CD14-positive monocyte (primary cell): ENCODE data around the gene PDS5B. TPM values are rescaled to one million over a fixed set of nuclear protein-coding genes. Genes with fewer than 3 reads are reported as not detected.
"Not testable (repeated sequence)": the region's sequence is repeated elsewhere in the genome, so short reads cannot be mapped to it uniquely, and the experiment has no call there.

Experiments
- DNase-seq, 3 donors: peaks; one replicate each; pipeline ENCODE4 v3.0.0-alpha.2; 2011 to 2022
- H2AFZ ChIP-seq: 2 replicates; pipeline ENCODE4 v1.6.0; 2012; ENCODE audit warnings: mild to moderate bottlenecking, low read depth, low read length, inconsistent platforms; ENCODE audit not compliant: insufficient read depth, poor library complexity, severe bottlenecking
- H3K27ac ChIP-seq, 2 donors: 1 replicate in 1 of 2; 2 replicates in 1 of 2; pipeline ENCODE4 v1.5.1; 2012 to 2013; ENCODE audit warnings: low read length in 2 of 2, control low read depth in 1 of 2, inconsistent platforms in 1 of 2, low read depth in 1 of 2, mild to moderate bottlenecking in 1 of 2
- H3K27me3 ChIP-seq, 2 donors: one replicate each; pipeline versions ENCODE4 v1.6.0 to v1.6.1; 2011 to 2013; ENCODE audit warnings: low read length in 2 of 2; ENCODE audit not compliant: control insufficient read depth in 2 of 2, insufficient read depth in 2 of 2
- H3K36me3 ChIP-seq, 2 donors: replicated peaks in 1 of 2; 1 replicate in 1 of 2; 2 replicates in 1 of 2; pipeline versions ENCODE4 v1.5.1 to v1.6.1; 2012 to 2013; ENCODE audit warnings: low read length in 2 of 2, control low read depth in 1 of 2, inconsistent platforms in 1 of 2, mild to moderate bottlenecking in 1 of 2; ENCODE audit not compliant: insufficient read depth in 2 of 2, control insufficient read depth in 1 of 2
- H3K4me1 ChIP-seq, 2 donors: 1 replicate in 1 of 2; 2 replicates in 1 of 2; pipeline versions ENCODE4 v1.5.1 to v1.6.1; 2012 to 2013; ENCODE audit warnings: low read length in 2 of 2, control low read depth in 1 of 2, inconsistent platforms in 1 of 2, mild to moderate bottlenecking in 1 of 2, moderate library complexity in 1 of 2; ENCODE audit not compliant: insufficient read depth in 2 of 2, control insufficient read depth in 1 of 2
- H3K4me2 ChIP-seq: replicated peaks from 2 replicates; pipeline ENCODE3; 2012; ENCODE audit warnings: low read length, moderate library complexity, mild to moderate bottlenecking; ENCODE audit not compliant: poor library complexity, severe bottlenecking; ENCODE audit errors: extremely low read depth
- H3K4me3 ChIP-seq, 3 experiments: fragments of 200-600 bp in 1 of 3; sonication (generic) in 1 of 3; replicated peaks in 1 of 3; 1 replicate in 2 of 3; 2 replicates in 1 of 3; pipeline ENCODE4 v1.5.1; 2011 to 2013; ENCODE audit warnings: low read length in 3 of 3, mild to moderate bottlenecking in 3 of 3, control low read depth in 2 of 3, low read depth in 2 of 3, inconsistent platforms in 1 of 3, moderate library complexity in 1 of 3
- H3K79me2 ChIP-seq: 2 replicates; pipeline ENCODE4 v1.6.0; 2012; ENCODE audit warnings: mild to moderate bottlenecking, control low read depth, inconsistent platforms, low read length, moderate library complexity; ENCODE audit not compliant: insufficient read depth
- H3K9ac ChIP-seq: 2 replicates; pipeline ENCODE4 v1.6.0; 2017; ENCODE audit warnings: low read length, mild to moderate bottlenecking; ENCODE audit not compliant: insufficient read depth, poor library complexity, severe bottlenecking
- H3K9me3 ChIP-seq, 2 donors: replicated peaks in 1 of 2; 1 replicate in 1 of 2; 2 replicates in 1 of 2; pipeline versions ENCODE4 v1.5.1 to v1.6.1; 2012 to 2013; ENCODE audit warnings: low read length in 2 of 2, control low read depth in 1 of 2; ENCODE audit not compliant: control insufficient read depth in 1 of 2, insufficient read depth in 1 of 2
- H4K20me1 ChIP-seq: 2 replicates; pipeline ENCODE4 v1.6.0; 2012; ENCODE audit warnings: mild to moderate bottlenecking, low read length, control low read depth, moderate library complexity; ENCODE audit not compliant: insufficient read depth
- H3K27ac Mint-ChIP-seq, 7 donors: one replicate each; pipeline ENCODE4 v1.8.0; 2020; ENCODE audit warnings: mild to moderate bottlenecking in 7 of 7, mixed read lengths in 7 of 7, moderate library complexity in 6 of 7, inconsistent platforms in 2 of 7
- H3K27me3 Mint-ChIP-seq, 3 donors: one replicate each; pipeline ENCODE4 v1.8.0; 2021 to 2022; ENCODE audit warnings: low read depth in 3 of 3, mild to moderate bottlenecking in 3 of 3, mixed read lengths in 3 of 3, moderate library complexity in 3 of 3, inconsistent platforms in 1 of 3
- H3K36me3 Mint-ChIP-seq, 2 donors: one replicate each; pipeline ENCODE4 v1.8.0; 2020; ENCODE audit warnings: mixed read lengths in 2 of 2, inconsistent platforms in 1 of 2, mild to moderate bottlenecking in 1 of 2
- H3K4me1 Mint-ChIP-seq: one replicate; pipeline ENCODE4 v1.8.0; 2020; ENCODE audit warnings: mild to moderate bottlenecking, mixed read lengths
- H3K4me3 Mint-ChIP-seq, 2 donors: one replicate each; pipeline ENCODE4 v1.8.0; 2020; ENCODE audit warnings: mild to moderate bottlenecking in 2 of 2, mixed read lengths in 2 of 2, moderate library complexity in 1 of 2
- H3K9me3 Mint-ChIP-seq, 7 donors: one replicate each; pipeline ENCODE4 v1.8.0; 2020 to 2022; ENCODE audit warnings: mixed read lengths in 7 of 7, mild to moderate bottlenecking in 6 of 7, moderate library complexity in 6 of 7, inconsistent platforms in 2 of 7
- CTCF ChIP-seq: fragments of 200-600 bp; IDR thresholded peaks from one replicate; pipeline ENCODE4 v1.8.0; 2022; ENCODE audit warnings: antibody characterized with exemption, mild to moderate bottlenecking
- WGBS: methylation state at CpG from one replicate; pipeline ENCODE4 v1.1.5; 2013; ENCODE audit warnings: missing lambda C conversion rate; ENCODE audit not compliant: insufficient coverage; 5-methylcytosine and 5-hydroxymethylcytosine counted together
- intact Hi-C, 2 donors: fragments of 100-400 bp; cut with micrococcal nuclease; formaldehyde crosslinking; loops; one replicate each; pipeline versions ENCODE4 v1.15.0 to v1.15.1; 2023
- polyA plus RNA-seq, 3 donors: library from polyadenylated mRNA; depleted of rRNA in 1 of 3; unstranded in 2 of 3; stranded (reverse) in 1 of 3; fragments of 300-500 nt in 2 of 3; fragments of >200 nt in 1 of 3; fragmentation: Illumina TruSeq in 2 of 3; gene quantifications; 1 replicate in 2 of 3; 2 replicates in 1 of 3; pipeline ENCODE4 v1.2.3, GENCODE V29; 2012 to 2021

PDS5B gene
- polyA plus RNA-seq, 3 donors, result 9.0 to 33.0 (median 21.0) TPM

GRCh38 chr13:32555613-32556012, 30.6 kb upstream of the PDS5B start:
- Histone ChIP-seq H3K27ac (no peak overlapping the region), H3K9me3 (peaks cover 2 to 6% of the 10 kb centered on the region in 2 donors), H4K20me1 (no peaks in the 10 kb centered on the region), H2AFZ (no peak overlapping the region), H3K27me3 (no peaks in the 10 kb centered on the region), H3K79me2 (no peaks in the 10 kb centered on the region), H3K4me2 (no peak overlapping the region), H3K4me1 (no peaks in the 10 kb centered on the region), H3K4me3 (no peak overlapping the region), H3K9ac (no peak overlapping the region), H3K36me3 (no peaks in the 10 kb centered on the region)
- WGBS, result no CpG with 5 or more reads among the region's 2 CpGs
- TF ChIP-seq CTCF, result no peak
- no peak for DNase-seq
- Mint-ChIP-seq H3K27me3 (peaks cover 0 to 2% (median 0%) of the 10 kb centered on the region in 3 donors), H3K9me3 (peaks cover 8 to 13% (median 9%) of the 10 kb centered on the region in 7 donors), H3K27ac (no peak overlapping the region), H3K4me1 (no peaks in the 10 kb centered on the region), H3K36me3 (no peaks in the 10 kb centered on the region), H3K4me3 (no peak overlapping the region)
- intact Hi-C loops, result no loop called here

GRCh38 chr13:32560842-32561241, 25.4 kb upstream of the PDS5B start:
- WGBS, result no CpG with 5 or more reads among the region's 1 CpG
- peaks cover 19 to 22% of the 10 kb centered on the region in 2 donors for H3K9me3 ChIP-seq
- H3K4me1 ChIP-seq, H3K36me3 ChIP-seq, H3K4me2 ChIP-seq, H3K79me2 ChIP-seq, H4K20me1 ChIP-seq, H3K4me3 ChIP-seq, DNase-seq, H3K9ac ChIP-seq, H3K4me3 Mint-ChIP-seq, H3K27ac Mint-ChIP-seq, intact Hi-C loops, H3K27me3 Mint-ChIP-seq, H3K4me1 Mint-ChIP-seq, H3K27me3 ChIP-seq, H2AFZ ChIP-seq, H3K36me3 Mint-ChIP-seq, H3K27ac ChIP-seq: not testable (repeated sequence)
- H3K9me3 Mint-ChIP-seq, result peaks cover 16 to 41% (median 26%) of the 10 kb centered on the region in 7 donors

GRCh38 chr13:32575687-32576086, 10.6 kb upstream of the PDS5B start:
- WGBS, result 100% methylated on average over 1 of the region's 4 CpGs
- H3K4me1 Mint-ChIP-seq, H3K4me3 ChIP-seq, H2AFZ ChIP-seq, intact Hi-C loops, H3K27me3 ChIP-seq, H3K27me3 Mint-ChIP-seq, DNase-seq, H3K36me3 ChIP-seq, H3K27ac Mint-ChIP-seq, H3K4me3 Mint-ChIP-seq, H3K4me1 ChIP-seq, H3K4me2 ChIP-seq, H3K79me2 ChIP-seq, H3K36me3 Mint-ChIP-seq, H4K20me1 ChIP-seq, H3K9ac ChIP-seq, H3K27ac ChIP-seq: not testable (repeated sequence)
- H3K9me3 ChIP-seq, result peaks cover 17% of the 10 kb centered on the region in 2 donors
- peaks cover 12 to 29% (median 25%) of the 10 kb centered on the region in 7 donors for H3K9me3 Mint-ChIP-seq
